ENCODE measurements around the gene EARS2. TPM values are rescaled to one million over a fixed set of nuclear protein-coding genes. Genes with fewer than 3 reads are reported as not detected.

Gene EARS2
- total and polyA plus RNA-seq, 10 donors = 9.8 to 21.8 (median 17.2) TPM

DNA sequence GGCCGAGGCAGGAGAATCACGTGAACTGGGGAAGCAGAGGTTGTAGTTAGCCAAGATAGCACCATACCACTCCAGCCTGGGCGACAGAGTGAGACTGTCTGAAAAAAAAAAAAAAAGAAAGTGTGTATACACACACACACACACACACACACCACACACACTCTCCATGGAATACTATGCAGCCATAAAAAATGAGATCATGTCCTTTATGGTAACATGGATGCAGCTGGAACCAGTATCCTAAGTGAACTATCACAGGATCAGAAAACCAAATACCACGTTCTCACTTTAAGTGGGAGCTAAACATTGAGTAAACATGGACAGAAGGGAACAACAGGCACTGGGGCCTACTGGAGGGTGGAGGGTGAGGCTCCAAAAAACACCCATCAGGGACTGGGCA lies 22.2 kb upstream of the EARS2 start:
- Histone ChIP-seq H3K36me3 (peaks cover 0 to 99% (median 47%) of the 10 kb centered on the region in 6 donors), H3K27ac (no peak overlapping the region), H3K4me1 (peaks cover 0 to 10% (median 0%) of the 10 kb centered on the region in 6 donors), H3K9me3 (no peaks in the 10 kb centered on the region), H3K4me3 (no peak overlapping the region), H3K27me3 (replicated peaks in 1 of 7) (no peaks in the 10 kb centered on the region)
- intact Hi-C loops (cut with DNase I; ENCODE audit: low total_unique reads) = no loop called here
- no peak for DNase-seq
- TF ChIP-seq, protein P1, sequence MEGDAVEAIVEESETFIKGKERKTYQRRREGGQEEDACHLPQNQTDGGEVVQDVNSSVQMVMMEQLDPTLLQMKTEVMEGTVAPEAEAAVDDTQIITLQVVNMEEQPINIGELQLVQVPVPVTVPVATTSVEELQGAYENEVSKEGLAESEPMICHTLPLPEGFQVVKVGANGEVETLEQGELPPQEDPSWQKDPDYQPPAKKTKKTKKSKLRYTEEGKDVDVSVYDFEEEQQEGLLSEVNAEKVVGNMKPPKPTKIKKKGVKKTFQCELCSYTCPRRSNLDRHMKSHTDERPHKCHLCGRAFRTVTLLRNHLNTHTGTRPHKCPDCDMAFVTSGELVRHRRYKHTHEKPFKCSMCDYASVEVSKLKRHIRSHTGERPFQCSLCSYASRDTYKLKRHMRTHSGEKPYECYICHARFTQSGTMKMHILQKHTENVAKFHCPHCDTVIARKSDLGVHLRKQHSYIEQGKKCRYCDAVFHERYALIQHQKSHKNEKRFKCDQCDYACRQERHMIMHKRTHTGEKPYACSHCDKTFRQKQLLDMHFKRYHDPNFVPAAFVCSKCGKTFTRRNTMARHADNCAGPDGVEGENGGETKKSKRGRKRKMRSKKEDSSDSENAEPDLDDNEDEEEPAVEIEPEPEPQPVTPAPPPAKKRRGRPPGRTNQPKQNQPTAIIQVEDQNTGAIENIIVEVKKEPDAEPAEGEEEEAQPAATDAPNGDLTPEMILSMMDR (IDR thresholded peaks at IDR 0.05 in 8 of 11, conservative IDR thresholded peaks at IDR 0.05 in 3 of 11) = no peak
- TF ChIP-seq POLR2A (IDR thresholded peaks at IDR 0.05) (no peak), POLR2AphosphoS5 (IDR thresholded peaks at IDR 0.05) (no peak)
- 93 to 99% (median 96%) methylated on average over 4 of the region's 4 CpGs for WGBS, 5 donors

- H3K36me3 ChIP-seq = peaks cover 0 to 99% (median 47%) of the 10 kb centered on the region in 6 donors
- no peak overlapping the region for H3K4me3 ChIP-seq
- no peak overlapping the region for H3K27ac ChIP-seq
- DNase-seq = no peak
- H3K9me3 ChIP-seq = no peaks in the 10 kb centered on the region
- H3K27me3 ChIP-seq (replicated peaks in 1 of 7) = no peaks in the 10 kb centered on the region
- H3K4me1 ChIP-seq = peaks cover 0 to 10% (median 0%) of the 10 kb centered on the region in 6 donors
- WGBS, 5 donors = 73 to 82% (median 75%) methylated on average over 5 of the region's 5 CpGs
- TF ChIP-seq, protein P1 (IDR thresholded peaks at IDR 0.05 in 8 of 11, conservative IDR thresholded peaks at IDR 0.05 in 3 of 11) = no peak
- TF ChIP-seq POLR2A (IDR thresholded peaks at IDR 0.05) (no peak), POLR2AphosphoS5 (IDR thresholded peaks at IDR 0.05) (no peak)
- intact Hi-C loops (cut with DNase I; ENCODE audit: low total_unique reads) = no loop called here
Observed at GRCh38 chr16:23578101-23578830, 21.1 kb upstream of the EARS2 start.

DNA sequence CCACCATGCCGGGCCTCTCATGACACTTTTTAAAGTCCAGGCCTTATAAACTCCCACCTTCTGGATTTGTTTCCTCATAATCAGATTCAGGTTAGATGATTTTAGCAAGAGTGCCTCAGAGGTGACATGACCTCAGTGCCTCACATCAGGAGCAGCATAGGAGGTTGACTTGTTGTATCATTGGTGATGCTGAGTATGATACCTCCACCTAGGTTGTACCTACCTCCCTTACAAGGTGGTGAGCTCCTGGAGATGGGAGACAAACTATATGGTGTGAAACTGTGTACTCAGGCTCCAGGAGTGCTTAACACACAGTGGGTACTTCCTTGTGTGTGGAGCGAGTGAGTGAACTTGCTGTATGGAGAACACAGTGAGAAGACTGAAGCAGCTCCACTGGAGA lies 20.3 kb upstream of the EARS2 start:
- Histone ChIP-seq H3K4me3 (no peak overlapping the region), H3K27ac (no peak overlapping the region), H3K27me3 (replicated peaks in 1 of 7) (no peaks in the 10 kb centered on the region), H3K36me3 (peaks cover 0 to 99% (median 55%) of the 10 kb centered on the region in 6 donors), H3K4me1 (peaks cover 0 to 10% (median 0%) of the 10 kb centered on the region in 6 donors), H3K9me3 (no peaks in the 10 kb centered on the region)
- intact Hi-C loops (cut with DNase I; ENCODE audit: low total_unique reads) = no loop called here
- TF ChIP-seq POLR2AphosphoS5 (IDR thresholded peaks at IDR 0.05) = no peak
- TF ChIP-seq, protein P1 (IDR thresholded peaks at IDR 0.05 in 8 of 11, conservative IDR thresholded peaks at IDR 0.05 in 3 of 11) = no peak
- DNase-seq = no peak
- 88 to 100% (median 95%) methylated on average over 2 of the region's 2 CpGs for WGBS, 5 donors

DNA sequence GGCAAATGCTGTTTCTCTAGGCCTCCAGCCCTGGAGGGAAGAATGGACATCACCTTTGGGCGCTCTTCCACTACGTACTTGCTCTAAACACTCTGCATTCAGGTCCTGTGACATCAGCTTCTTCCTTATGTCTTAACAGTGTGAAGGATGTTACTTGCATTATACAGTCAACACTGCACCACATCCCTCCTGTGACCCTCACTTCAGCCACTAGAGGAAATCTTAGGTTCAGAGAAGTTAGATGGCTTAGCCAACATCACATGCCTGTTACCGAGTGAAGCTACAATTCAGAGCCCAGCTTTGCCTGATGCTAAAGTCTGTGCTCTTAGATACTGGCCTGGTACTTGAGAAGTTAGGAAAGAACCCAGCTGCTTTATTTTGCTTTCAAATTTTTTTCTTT lies 18.7 kb upstream of the EARS2 start:
- peaks cover 0 to 99% (median 54%) of the 10 kb centered on the region in 6 donors for H3K36me3 ChIP-seq

More for the DNA sequence above, 18.7 kb upstream of the EARS2 start:
- intact Hi-C loops (cut with DNase I; ENCODE audit: low total_unique reads) = no loop called here
- Histone ChIP-seq H3K27me3 (replicated peaks in 1 of 7) (no peaks in the 10 kb centered on the region), H3K4me1 (peaks cover 0 to 23% (median 6%) of the 10 kb centered on the region in 6 donors), H3K9me3 (no peaks in the 10 kb centered on the region), H3K4me3 (no peak overlapping the region), H3K27ac (no peak overlapping the region)
- TF ChIP-seq POLR2AphosphoS5 (IDR thresholded peaks at IDR 0.05) (no peak), POLR2A (IDR thresholded peaks at IDR 0.05) (no peak)
- TF ChIP-seq, protein P1 (IDR thresholded peaks at IDR 0.05 in 8 of 11, conservative IDR thresholded peaks at IDR 0.05 in 3 of 11) = no peak
- no peak for DNase-seq
- 89 to 93% (median 91%) methylated on average over 3 of the region's 3 CpGs for WGBS, 5 donors
